Fibroblast of pulmonary artery (primary cell): Measurements from ENCODE around the gene DLG5.

ENCODE experiments used
- DNase-seq: peaks from one replicate; pipeline ENCODE4 v3.0.0-alpha.2; 2010; ENCODE audit warnings: low read depth
- H3K4me3 ChIP-seq: replicated peaks from 2 replicates; pipeline ENCODE4 v1.5.1; 2011; ENCODE audit warnings: low read depth, mild to moderate bottlenecking, control low read depth, low read length, moderate library complexity
- TF ChIP-seq, protein P1 (sequence below): IDR thresholded peaks from 2 replicates; pipeline ENCODE4 v1.5.1; 2011; ENCODE audit warnings: mild to moderate bottlenecking, control low read depth, low read length, inconsistent platforms; ENCODE audit errors: missing control alignments

The DLG5 gene

GRCh38 chr10:77906951-77907421 lies 19.6 kb downstream of the DLG5 start:
- H3K4me3 ChIP-seq: no peak overlapping the region
- DNase-seq: no peak
- TF ChIP-seq, protein P1, sequence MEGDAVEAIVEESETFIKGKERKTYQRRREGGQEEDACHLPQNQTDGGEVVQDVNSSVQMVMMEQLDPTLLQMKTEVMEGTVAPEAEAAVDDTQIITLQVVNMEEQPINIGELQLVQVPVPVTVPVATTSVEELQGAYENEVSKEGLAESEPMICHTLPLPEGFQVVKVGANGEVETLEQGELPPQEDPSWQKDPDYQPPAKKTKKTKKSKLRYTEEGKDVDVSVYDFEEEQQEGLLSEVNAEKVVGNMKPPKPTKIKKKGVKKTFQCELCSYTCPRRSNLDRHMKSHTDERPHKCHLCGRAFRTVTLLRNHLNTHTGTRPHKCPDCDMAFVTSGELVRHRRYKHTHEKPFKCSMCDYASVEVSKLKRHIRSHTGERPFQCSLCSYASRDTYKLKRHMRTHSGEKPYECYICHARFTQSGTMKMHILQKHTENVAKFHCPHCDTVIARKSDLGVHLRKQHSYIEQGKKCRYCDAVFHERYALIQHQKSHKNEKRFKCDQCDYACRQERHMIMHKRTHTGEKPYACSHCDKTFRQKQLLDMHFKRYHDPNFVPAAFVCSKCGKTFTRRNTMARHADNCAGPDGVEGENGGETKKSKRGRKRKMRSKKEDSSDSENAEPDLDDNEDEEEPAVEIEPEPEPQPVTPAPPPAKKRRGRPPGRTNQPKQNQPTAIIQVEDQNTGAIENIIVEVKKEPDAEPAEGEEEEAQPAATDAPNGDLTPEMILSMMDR: no peak

GRCh38 chr10:77905781-77906180 lies 20.8 kb downstream of the DLG5 start:
- TF ChIP-seq, protein P1: no peak
- no peak overlapping the region for H3K4me3 ChIP-seq
- DNase-seq: no peak

- TF ChIP-seq, protein P1: no peak
- no peak overlapping the region for H3K4me3 ChIP-seq
- no peak for DNase-seq
These were observed 21.3 kb downstream of the DLG5 start for GRCh38 chr10:77905086-77905748.

DNA sequence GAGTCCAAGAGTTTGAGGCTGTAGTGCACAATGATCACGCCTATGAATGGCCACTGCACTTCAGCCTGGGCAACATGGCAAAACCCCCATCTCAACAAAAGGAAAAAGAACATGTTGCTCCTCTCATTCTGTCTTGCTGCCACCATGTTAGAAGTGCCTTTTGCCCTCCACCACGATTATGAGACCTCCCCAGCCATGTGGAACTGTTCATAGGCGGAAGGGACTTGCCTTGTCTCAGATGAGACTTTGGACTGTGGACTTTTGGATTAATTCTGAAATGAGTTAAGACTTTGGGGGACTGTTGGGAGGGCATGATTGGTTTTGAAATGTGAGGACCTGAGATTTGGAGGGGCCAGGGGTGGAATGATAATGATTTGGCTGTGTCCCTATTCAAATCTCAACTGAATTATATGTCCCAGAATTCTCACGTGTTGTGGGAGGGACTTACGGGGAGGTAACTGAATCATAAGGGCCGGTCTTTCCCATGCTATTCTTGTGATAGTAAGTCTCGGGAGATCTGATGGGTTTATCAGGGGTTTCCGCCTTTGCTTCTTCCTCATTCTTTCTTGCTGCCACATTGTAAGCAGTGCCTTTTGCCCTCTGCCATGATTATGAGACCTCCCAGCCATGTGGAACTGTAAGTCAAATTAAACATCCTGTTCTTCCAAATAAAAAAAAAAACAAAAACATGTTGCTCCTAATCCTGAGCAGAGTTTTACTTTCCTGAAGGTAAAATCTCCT lies 22.3 kb downstream of the DLG5 start:
- TF ChIP-seq, protein P1: no peak
- H3K4me3 ChIP-seq: no peak overlapping the region

GRCh38 chr10:77902159-77902558 lies 24.4 kb downstream of the DLG5 start:
- DNase-seq: no peak
- TF ChIP-seq, protein P1: no peak
- no peak overlapping the region for H3K4me3 ChIP-seq

More for the DNA sequence above, 22.3 kb downstream of the DLG5 start:
- DNase-seq: no peak

DNA sequence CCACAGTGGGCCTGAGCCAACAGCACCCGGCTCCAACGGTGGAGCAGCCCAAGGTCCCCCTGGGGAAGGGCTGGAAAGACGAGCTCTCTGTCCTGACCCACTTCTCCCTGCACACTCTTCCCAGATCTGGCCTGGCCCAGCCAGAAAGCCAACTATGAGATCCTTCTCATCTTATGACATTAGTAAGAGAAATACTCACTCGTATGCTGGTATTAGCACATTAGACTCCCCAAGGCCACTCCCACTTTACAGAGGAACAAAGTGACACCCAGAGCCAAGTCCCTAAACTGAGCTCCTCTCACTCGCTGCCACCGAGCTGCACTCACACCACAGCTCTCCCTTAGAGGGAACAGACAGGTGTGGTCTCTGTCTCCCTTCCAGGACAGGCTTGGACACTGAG lies 24.8 kb downstream of the DLG5 start:
- no peak overlapping the region for H3K4me3 ChIP-seq
- DNase-seq: no peak
- TF ChIP-seq, protein P1: no peak
